RWPE1 (cell line): Measurements from ENCODE around the gene KRTAP4-7.
"Not testable (repeated sequence)": the region's sequence is repeated elsewhere in the genome, so short reads cannot be mapped to it uniquely, and the experiment has no call there.

Experiments used
- CTCF ChIA-PET: fragments of 350-600 bp; sonication (Branson Sonifier 250); formaldehyde crosslinking; extraction: SDS; loops from one replicate; lab custom pipeline; 2021; lab: Yijun Ruan, JAX
- POLR2A ChIA-PET: fragments of 400-600 bp; formaldehyde crosslinking; extraction: SDS; loops from one replicate; lab custom pipeline; 2020; ENCODE audit warnings: antibody characterized with exemption; ENCODE audit not compliant: low non-redundant PET; lab: Yijun Ruan, JAX
- DNase-seq: peaks from one replicate; pipeline ENCODE4 v3.0.0; 2012; ENCODE audit warnings: low spot score
- H3K27ac ChIP-seq: fragments of 450-650 bp; 2 replicates; pipeline ENCODE4 v1.5.1; 2017
- CTCF ChIP-seq: fragments of 450-650 bp; conservative IDR thresholded peaks from 2 replicates; pipeline ENCODE4 v1.5.1; 2017; ENCODE audit warnings: low read depth, mild to moderate bottlenecking

KRTAP4-7 gene

GRCh38 chr17:41121742-41122141 lies 37.8 kb downstream of the KRTAP4-7 start:
- H3K27ac ChIP-seq, result no peak overlapping the region
- no peak for DNase-seq
- POLR2A ChIA-PET, result no interaction called here
- no peak for TF ChIP-seq CTCF
- CTCF ChIA-PET, result no interaction called here

GRCh38 chr17:41123292-41123990 lies 39.5 kb downstream of the KRTAP4-7 start:
- DNase-seq, H3K27ac ChIP-seq, CTCF ChIA-PET: not testable (repeated sequence)
- POLR2A ChIA-PET, result interaction anchor here (0.6 kb wide), 1 partner anchor 30 kb away, joined by 3 read pairs; no protein-coding TSS in a partner anchor

- CTCF ChIA-PET, result interaction anchor here (0.7 kb wide), 1 partner anchor 563 kb away, joined by 5 read pairs; no protein-coding TSS in a partner anchor
- POLR2A ChIA-PET, result interaction anchor here (0.6 kb wide), 1 partner anchor 31 kb away, joined by 3 read pairs; no protein-coding TSS in a partner anchor
- not testable (repeated sequence) for H3K27ac ChIP-seq, DNase-seq
These were observed 40.0 kb downstream of the KRTAP4-7 start, which contains the start of gene KRTAP4-12 for GRCh38 chr17:41123991-41124371. KRTAP4-12 (minus strand) TSS chr17:41124182; CDS start chr17:41124122, 60 bp downstream.

- ChIA-PET POLR2A (no interaction called here), CTCF (no interaction called here)
- no peak overlapping the region for H3K27ac ChIP-seq
- no peak for TF ChIP-seq CTCF
- DNase-seq, result no peak
These were observed 41.1 kb downstream of the KRTAP4-7 start for GRCh38 chr17:41125064-41125463.

- no peak for DNase-seq
- no peak overlapping the region for H3K27ac ChIP-seq
- TF ChIP-seq CTCF, result no peak
- CTCF ChIA-PET, result no interaction called here
- POLR2A ChIA-PET, result no interaction called here
These were observed 42.5 kb downstream of the KRTAP4-7 start for GRCh38 chr17:41126412-41126811.

- no peak for TF ChIP-seq CTCF
- CTCF ChIA-PET, result interaction anchor here (0.9 kb wide), 1 partner anchor 70 kb away, joined by 5 read pairs; no protein-coding TSS in a partner anchor
- POLR2A ChIA-PET, result no interaction called here
- no peak for DNase-seq
- no peak overlapping the region for H3K27ac ChIP-seq
These were observed 43.4 kb downstream of the KRTAP4-7 start for GRCh38 chr17:41127371-41127770.

GRCh38 chr17:41131979-41132378 lies 48.0 kb downstream of the KRTAP4-7 start:
- H3K27ac ChIP-seq, result no peak overlapping the region
- peak; percentile 75 for DNase-seq
- CTCF ChIA-PET, result no interaction called here
- no peak for TF ChIP-seq CTCF
- POLR2A ChIA-PET, result interaction anchor here (1.0 kb wide), 1 partner anchor 313 kb away, joined by 3 read pairs; no protein-coding TSS in a partner anchor
